Stimulated activated CD8-positive, alpha-beta memory T cell treated with anti-CD3 and anti-CD28 coated beads, Interleukin-4, amount 100 ng/mL, for 1 hour (primary cell): Measurements from ENCODE around the gene TBX15.

Experiments
- DNase-seq, 2 donors: peaks; one replicate each; pipeline ENCODE4 v3.0.0-alpha.2; 2020; ENCODE audit warnings: low read depth in 2 of 2, low spot score in 1 of 2

Gene TBX15

DNA sequence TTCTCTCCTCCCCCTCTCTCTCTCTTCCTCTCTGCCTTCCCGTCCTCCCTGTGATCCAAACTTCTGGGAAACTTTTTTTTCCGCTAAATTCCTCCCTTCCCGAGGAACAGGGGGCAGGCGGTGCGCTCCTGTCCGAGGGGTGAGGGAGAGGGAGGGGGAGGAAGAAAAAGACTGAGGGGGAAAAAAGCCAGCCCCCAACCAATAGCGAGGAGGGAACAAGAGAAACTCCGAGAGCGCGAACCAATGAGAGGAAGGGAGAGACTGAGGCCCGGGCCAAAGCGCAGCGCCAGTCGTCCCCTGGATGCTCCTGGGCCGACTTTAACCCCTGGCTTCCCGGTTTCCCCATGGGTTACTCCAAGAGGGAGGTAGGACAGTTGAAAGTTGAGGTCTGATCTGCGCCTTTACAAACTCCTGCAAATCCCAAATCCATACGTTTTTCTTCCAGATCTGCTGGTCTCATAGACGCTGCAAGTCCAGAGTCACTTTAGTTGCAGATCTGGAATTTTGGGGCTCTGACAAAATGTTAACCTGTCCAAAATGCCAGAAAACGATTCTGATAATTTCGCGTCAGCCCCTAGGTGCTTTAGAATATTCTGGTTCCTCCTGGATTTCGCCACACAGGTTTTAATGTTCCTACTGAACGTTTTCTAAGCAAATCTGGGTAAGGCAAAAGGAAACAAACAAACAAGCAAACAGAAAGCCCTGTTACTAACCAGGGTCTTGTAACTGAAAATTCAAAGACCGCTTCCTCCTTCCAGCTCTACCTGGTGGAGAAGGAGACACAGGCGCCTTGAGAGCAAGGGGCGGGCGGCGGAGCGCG is at the start of gene TBX15:
Gene TBX15 (minus strand): TSS at position 158 of the 820 bp plus-strand sequence. CDS start 548 bp downstream, outside the sequence.
- no peak for DNase-seq

DNA sequence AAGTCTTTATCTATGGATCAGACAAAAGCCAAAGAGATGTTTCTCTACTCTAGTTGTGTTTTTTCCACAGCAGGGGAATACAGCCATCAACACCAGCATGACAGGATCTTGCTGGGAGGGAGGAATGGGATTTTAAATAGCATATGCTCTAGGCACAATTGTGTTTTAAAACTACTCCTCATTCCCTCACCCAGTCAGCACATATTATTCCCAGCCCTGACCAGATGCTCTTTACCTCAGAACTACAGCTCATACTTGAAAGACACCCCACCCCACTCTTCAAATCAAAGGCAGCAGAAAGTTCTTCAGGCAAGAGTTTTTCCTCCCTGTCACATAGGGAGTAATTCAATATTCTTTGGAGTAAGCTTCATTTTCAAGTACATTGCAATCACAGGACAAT is 46.2 kb upstream of the TBX15 start:
- DNase-seq = no peak

DNA sequence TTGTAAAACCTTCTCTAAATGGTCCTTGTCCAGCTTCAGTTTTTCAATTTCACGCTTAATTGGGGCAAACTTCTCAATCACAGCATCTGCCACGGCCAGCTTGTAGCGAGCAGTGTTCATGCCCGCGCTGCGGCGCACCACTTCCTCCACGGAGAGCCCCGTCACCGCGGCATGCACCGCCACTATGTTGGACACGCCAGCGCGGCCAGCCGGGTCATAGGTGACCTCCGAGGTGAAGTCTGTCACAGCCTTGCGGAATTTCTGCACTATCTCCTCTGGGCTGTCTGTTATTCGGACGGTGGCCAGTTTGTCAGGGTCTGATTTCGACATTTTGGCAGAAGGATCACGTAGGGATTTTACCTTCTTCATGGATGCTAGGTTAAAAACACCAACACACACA is 44.8 kb upstream of the TBX15 start:
- no peak for DNase-seq

DNA sequence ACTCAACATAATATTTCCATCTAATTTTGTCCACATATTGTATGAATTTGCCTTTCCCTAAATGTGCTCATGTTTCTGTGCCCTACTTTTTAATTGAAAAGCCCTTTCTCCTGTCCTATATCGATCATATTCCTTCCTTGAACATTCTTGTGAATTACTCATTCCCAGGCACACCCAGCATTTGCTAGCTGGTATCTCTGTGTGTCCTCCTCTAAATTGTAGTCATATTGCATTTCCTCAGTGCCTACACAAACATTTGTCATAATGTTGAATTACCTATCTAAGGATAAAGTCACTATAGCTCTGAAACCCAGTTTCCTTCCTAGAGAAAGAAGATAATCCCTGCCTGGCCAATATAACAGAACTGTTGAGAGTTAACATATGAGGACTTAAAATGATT is 39.6 kb upstream of the TBX15 start:
- no peak for DNase-seq

DNA sequence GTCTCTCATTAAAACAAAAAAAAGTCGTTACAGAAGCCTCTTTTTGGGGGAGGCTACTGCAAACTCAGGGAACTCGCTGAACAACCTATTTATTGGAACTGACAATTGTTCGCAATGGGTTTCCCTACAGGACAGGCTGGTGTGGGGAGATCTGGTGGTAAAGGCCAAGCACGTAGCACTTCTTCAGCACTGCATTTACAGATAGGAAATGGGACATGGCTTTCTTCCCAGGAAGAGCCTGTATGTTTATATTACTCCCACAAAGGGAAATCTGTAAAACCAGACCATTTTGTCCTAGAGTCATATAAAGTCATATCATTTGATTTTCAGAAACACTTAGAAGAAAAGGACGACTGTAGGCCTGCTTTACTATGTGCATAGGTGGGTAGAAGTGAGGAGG is 38.8 kb upstream of the TBX15 start:
- DNase-seq = no peak

DNA sequence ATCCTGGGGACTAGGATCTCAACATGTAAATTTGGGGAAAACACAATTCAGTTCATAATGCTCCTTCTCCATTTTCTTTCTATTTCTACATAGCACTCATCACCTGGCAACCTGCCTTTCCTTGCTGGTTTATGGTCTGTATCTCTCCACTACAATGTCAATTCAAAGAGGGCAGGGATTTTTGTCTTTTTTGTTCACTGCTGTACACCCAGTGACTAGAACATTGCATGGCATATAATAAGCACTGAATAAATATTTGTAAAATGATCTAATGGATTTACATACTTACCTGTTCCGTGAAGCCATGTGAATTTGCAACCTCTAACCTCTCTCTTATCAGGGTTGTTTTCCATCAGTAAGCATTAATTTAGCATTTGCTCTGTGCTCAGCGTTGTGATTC is 27.4 kb upstream of the TBX15 start:
- no peak for DNase-seq

DNA sequence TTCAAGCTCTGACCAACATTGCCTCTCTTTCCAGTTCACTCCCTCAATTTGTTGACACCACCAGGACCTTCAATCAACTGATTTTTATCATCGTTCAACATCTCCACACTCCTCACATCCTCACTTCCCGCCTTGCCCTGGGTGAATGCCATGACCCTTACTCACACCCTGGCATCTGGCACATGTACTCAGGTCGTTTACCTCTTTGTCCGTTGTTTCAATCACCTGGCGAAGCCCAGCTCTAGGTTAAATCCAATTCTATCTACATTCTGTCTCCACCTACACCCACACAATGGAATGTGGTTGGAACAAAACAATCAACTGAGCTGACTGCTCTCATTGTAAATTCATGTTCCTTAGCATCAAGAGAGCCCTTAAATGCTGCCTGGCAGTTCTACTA is 24.2 kb upstream of the TBX15 start:
- DNase-seq = no peak

DNA sequence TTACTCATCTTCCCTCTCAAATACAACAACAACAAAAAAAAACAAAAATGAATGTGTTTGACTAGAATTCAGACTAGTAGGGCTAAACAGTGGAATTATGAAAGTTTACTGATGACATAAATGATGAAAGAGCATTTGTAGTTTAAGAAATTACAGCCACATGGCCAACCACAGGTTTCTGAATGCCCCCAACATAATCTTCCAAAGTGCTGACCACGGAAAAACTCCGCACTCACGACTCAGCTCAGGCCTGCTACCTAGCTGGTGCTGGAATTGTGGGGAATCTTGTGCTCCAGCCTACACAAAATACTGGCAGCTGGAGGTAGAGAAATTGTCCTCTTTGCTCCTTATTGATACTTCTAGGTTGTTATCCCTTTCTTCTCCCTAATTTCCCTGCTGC is 23.6 kb upstream of the TBX15 start:
- no peak for DNase-seq

DNA sequence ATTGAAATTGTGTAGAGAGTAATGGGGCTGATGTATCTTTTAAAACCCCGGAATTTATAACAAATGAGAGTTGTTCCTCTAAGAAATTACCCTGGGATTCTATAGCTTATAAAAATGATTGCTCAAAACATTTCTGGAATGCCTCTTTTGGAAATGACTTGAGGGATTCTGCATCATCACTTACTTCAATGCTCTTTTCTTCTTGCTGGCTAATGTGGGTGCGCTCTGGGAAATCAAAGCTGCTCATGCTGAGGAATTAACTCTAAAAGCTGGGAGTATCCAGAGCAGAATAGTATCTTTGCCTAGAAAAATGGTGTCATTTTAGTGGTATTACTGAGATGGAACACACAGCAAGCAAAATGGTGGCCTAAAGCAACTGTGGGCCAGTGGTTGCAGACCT is 23.0 kb upstream of the TBX15 start:
- DNase-seq = no peak

DNA sequence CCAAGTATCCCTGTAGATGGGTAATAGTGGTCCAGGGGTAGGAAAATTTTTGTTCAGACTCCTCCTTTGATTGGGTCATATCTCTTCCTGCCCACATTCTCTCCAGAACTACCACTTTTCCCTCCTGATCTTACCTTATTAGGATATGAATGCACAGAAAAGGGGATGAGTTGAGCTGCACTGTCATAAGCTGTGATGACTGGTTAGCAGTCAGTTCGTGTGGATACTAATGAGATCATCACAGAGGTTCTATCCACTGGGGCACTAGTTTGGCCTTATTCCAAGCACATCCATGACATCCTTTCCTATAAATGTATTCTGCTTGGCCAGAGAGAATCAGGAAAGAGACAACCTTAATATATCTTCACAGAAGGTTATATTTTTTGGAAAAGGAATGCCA is 22.1 kb upstream of the TBX15 start:
- DNase-seq = no peak

DNA sequence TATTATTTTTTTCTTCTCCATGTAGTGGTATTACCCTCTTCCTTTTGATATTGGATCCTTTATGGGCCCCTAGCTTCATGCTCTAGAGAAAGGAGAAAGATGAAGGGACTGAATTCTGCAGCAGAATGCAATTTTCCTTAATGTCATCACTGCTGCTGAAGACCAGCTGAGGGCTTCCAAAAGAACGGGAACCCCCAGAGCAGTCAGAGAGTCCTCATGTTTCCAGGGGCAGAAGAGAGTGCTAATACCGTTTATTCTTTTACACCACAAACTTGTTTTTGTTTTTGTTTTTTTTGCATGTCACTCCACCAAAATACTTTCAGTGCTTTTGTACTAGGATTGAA is 21.1 kb upstream of the TBX15 start:
- DNase-seq = no peak

DNA sequence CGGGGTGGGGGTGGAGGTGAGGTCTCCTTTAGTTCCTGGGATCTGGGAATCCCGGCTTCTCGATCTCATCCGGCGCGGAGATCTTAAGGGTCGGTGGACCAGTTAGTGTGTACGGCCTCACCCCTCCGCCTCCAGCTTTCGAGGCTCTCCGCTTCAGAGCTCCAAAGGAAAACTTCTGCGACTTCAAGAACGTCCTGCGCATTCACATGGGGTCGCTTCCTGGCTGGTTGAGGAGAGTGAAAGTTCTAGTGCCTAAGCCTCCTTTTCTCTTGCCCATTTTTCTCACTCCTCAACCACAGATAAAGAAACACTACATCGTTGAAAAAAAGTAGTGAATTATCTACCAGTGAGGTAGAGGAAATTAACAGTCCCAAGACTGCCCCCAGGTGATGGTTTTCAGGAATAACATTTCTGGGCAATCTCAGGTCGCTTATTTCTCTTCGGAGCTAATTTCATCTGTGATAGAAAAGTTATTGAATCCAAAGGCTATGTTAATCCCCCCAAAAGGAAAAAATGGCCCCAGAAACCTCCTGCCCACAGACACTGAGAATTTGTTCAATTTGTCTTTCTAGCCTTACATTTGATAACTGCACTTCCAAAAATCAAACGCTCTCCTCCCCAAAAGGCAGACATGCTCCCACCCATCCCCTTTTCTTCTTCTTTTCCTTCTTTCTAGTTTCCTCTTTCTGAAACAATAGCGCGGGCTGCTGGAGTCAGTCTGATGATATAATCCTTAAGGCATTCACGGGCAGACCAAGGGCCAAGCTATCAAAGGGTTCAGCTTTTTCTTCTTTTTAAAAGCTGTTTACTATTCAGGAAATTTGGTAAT is 20.6 kb upstream of the TBX15 start:
- no peak for DNase-seq

DNA sequence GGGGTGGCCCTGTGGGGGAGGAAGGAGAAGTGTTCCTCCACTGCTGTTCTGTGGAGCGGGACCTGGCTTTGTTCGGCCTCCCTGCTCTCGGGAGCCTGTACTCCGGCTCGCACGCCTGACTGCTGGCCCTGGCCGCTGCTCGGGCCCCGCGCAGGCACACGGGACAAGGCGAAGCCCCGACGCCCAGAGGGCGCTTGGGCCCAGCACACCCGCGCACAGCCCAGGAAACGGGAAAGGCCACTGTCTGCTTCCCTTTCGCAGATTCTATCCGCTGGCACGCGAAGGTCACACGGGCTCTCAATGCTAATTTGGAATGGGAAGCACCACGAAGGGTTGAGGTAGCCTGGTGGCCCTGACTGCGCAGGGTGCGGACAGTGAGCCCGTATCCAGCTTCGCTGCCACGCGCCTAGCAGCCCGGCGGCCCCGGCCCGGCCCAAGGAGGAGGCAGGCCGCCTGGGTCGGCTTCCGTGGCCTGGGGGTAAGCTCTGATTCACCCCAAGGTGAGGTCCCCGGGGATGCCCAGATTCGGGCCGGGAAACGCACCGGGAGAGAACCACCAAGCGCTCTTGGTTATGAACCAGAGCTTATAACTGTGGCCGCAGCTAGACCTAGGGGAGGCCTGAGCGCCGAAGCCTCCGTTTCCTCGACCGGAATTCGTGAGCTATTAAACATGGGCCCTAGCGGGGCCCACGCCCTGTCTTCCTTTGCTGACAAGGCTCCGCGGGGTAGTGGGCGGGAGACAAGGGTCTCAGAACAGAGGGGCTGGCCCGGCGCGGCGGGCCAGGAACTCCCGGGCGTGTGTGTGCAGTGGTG is 19.7 kb upstream of the TBX15 start:
- DNase-seq = no peak

DNA sequence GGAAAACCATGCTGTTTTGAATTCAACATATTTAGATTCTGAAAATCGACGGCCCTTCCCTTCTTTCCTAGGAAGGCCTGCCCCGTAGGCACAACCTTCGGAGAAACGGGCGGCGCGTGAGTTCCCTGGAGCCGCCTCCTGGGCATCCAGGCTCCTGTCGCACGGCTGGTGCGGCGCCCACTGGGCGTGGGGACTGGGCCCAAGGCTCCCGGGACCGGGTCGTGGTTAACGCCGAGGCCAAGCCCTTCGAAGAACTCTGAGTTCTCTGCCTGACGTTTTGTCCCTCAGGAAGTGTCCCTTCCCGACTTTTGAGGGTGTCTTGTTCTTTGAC is 19.2 kb upstream of the TBX15 start:
- no peak for DNase-seq

DNA sequence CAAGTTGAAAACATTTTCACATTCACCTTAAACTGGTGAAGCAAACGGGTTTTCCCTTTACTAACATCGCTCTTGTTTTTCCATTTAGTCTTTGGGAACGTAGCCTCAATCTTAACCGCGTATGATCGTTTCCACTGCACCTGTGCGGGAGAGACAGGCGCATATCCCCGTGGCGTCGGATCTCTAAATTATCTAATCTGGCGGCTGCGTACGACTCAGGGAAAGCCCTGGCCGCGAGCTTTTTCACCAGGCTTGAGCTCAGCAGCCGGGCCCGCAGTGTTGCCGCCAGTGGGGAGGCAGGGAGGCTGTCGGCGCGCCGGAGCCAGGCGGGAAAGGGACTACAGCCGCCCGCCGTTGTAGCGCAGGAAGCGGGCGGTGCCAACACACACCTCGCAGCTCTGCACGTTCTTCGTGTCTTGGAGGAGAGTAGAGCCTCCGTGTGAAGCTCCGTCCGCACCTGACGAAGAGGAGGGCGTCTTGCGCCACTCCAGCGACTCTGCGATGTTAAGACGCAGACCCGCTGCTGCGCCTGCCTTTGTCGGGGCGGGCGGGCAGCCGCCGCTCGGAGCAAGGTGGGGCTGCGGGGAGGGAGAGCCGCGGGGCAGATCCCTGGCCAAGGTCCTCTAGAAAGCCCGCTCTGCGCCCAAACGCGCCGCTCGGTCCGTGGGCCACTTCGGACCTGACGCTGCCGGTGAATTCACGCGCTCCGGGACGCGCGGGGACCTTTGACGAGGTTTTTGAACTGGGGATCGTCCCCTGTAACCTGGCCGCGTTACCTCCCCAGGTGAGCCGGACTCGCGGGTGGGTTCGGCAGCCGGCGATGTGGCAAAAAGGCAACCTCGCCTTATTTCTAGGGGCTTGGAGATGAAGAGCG is 18.5 kb upstream of the TBX15 start:
- no peak for DNase-seq

DNA sequence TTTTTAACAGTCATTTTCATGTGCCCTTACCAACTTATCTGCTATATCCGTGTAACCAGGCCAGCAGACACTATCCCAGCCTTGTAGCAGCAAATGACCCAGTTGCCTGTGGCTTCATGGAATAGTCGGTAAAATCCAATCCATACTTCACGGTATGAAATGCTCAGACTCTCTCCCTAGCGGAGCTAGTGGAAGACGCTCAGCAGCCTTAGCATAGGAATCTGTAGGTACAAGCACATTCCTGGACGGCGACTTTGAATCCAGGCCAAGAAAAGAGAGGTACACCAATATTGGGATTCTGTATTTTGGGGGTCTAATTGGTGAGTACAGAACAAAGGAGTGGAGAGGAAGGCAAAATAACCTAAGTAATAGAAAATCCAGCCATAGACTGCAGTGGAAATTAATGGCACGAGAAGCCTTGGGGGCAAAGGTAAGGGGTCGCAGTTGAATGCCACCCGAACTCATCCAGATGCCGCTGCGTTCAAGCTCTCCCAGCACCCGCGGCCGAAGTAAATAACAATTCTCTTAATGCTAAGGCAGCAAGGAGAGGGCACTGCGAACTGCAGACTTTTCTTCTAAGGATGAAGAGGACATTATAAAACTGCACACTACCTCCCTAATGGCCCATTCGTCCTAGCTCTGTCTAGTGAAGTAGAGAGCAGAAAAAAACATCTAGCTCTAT is 17.7 kb upstream of the TBX15 start:
- DNase-seq = no peak

DNA sequence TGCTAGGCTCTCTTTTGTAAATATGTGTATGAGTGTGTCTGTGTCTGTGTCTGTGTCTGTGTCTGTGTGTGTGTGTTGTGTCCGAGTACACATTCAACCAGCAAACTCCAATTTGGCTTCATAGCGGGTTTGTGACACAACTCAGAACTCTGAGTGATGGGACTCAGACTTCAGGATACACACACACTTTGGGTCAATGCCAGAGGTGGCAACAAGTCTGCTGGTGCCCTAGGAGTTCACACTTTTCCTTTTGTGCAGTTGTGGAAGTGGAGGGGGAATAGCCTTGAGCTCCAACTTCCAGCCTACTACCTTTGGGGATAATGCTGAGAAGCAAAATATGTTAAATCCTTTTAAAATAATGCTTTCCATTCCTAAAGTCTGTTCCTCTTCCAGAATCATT is 16.6 kb upstream of the TBX15 start:
- no peak for DNase-seq

DNA sequence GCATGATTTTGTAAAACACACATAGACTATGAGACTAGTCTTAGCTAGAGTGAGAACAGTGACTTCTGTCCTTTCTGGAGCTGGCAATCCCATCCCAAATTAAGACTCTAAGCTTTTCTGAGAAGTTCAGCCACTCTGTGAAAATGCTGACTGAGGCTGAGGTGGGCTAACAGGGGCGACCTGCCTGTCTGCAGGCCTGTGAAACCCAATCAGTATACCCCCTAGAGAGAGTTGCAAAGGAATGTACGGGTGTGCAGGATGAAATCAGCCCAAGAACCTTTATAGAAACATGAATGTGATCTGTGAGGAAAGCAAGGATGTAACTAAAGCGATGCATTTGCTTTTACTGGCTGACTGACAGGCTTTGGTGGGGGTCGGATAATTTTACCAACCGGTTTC is 16.0 kb upstream of the TBX15 start:
- no peak for DNase-seq

DNA sequence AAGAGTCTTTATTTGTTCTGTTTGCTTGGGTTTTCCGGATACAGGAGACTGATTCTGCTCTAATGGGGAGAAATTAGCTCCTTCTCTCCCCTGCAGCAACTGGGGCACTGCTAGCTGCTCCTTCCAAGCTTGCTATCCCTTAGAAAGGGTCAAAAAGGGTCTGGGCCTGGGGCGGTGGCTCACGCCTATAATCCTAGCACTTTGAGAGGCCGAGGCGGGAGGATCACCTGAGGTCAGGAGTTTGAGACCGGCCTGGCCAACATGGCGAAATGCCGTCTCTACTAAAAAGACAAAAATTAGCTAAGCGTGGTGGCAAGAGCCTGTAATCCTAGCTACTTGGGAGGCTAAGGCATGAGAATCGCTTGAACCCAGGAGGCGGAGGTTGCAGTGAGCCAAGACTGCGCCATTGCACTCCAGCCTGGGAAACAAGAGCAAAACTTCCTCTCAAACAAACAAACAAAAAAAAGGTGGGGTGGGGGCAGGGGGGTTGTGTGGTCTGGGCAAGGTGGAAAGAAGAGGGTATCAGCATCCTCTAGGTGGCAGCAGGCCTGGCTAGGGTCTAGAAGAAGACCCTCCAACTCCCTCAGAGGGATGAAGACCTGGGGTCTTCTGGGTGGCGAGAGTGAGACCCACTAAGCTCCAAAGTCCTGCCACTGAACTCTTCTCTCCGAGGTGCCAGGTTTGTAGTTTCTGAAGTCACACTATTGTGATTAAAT is 15.4 kb upstream of the TBX15 start:
- DNase-seq = no peak
